Activated naive CD8-positive, alpha-beta T cell treated with anti-CD3 and anti-CD28 coated beads for 36 hours (primary cell): ENCODE measurements around the gene TRAF1. TPM values are rescaled to one million over a fixed set of nuclear protein-coding genes. Genes with fewer than 3 reads are reported as not detected.

Experiments used
- DNase-seq: peaks from one replicate; pipeline ENCODE4 v3.0.0; 2021
- H3K27ac Mint-ChIP-seq: one replicate; pipeline ENCODE4 v1.8.0; 2022; ENCODE audit warnings: mild to moderate bottlenecking, moderate library complexity, mixed read lengths
- H3K27me3 Mint-ChIP-seq: one replicate; pipeline ENCODE4 v1.8.0; 2022; ENCODE audit warnings: mild to moderate bottlenecking, mixed read lengths
- H3K36me3 Mint-ChIP-seq: one replicate; pipeline ENCODE4 v1.8.0; 2021; ENCODE audit warnings: mild to moderate bottlenecking, mixed read lengths
- H3K4me1 Mint-ChIP-seq: one replicate; pipeline ENCODE4 v1.8.0; 2021; ENCODE audit warnings: mixed read lengths
- H3K4me3 Mint-ChIP-seq: one replicate; pipeline ENCODE4 v1.8.0; 2022; ENCODE audit warnings: mild to moderate bottlenecking, moderate library complexity, mixed read lengths
- H3K9me3 Mint-ChIP-seq: one replicate; pipeline ENCODE4 v1.8.0; 2022; ENCODE audit warnings: mixed read lengths
- total RNA-seq, 2 experiments: library from RNA; stranded (reverse); gene quantifications; one replicate each; pipeline ENCODE4 v1.2.3, GENCODE V29; 2021

TRAF1 gene
- total RNA-seq, 2 experiments from 2014 or later = 169 to 170 TPM

DNA sequence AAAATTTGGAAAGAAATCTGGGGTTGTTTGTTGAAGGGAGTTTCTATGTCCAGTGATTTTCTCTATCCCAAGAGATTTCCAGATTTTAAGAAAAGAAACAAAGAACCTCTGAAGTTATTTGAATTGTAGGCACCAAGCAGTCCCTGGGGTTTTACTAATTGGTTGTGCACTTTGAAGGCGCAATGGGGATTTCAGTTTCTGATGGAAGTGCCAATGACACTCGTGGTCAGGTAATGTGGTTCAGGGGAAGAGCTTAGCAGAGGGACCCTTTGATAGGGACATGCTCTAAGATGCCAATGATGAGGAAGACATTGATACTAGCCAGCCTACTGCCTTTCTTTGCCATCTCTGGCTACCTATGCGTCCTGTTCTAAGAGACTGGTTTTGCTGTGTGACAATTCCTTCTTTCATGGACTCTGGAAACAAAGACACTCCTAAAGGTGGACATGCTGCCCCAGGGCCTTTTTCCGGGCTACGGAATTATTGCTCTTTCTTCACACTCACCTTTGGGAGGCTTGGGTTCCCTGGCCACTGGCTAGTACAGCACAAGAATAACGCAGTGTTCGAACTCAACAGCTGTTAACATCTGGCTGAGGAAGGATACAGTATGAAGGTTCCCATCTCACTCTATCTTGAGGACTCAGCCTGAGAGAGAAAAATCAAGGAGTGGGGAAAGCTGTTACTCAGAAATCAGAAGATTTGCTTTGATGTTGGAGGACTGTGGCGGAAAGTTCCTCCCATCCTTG lies 6.9 kb upstream of the TRAF1 start:
- H3K4me1 Mint-ChIP-seq = peaks cover 81% of the 10 kb centered on the region
- DNase-seq = no peak
- peaks cover 1% of the 10 kb centered on the region for H3K9me3 Mint-ChIP-seq
- peak overlapping the region; percentile 100 for H3K27ac Mint-ChIP-seq
- H3K4me3 Mint-ChIP-seq = peak overlapping the region; percentile 59
- peaks cover 13% of the 10 kb centered on the region for H3K36me3 Mint-ChIP-seq
- H3K27me3 Mint-ChIP-seq = no peaks in the 10 kb centered on the region

DNA sequence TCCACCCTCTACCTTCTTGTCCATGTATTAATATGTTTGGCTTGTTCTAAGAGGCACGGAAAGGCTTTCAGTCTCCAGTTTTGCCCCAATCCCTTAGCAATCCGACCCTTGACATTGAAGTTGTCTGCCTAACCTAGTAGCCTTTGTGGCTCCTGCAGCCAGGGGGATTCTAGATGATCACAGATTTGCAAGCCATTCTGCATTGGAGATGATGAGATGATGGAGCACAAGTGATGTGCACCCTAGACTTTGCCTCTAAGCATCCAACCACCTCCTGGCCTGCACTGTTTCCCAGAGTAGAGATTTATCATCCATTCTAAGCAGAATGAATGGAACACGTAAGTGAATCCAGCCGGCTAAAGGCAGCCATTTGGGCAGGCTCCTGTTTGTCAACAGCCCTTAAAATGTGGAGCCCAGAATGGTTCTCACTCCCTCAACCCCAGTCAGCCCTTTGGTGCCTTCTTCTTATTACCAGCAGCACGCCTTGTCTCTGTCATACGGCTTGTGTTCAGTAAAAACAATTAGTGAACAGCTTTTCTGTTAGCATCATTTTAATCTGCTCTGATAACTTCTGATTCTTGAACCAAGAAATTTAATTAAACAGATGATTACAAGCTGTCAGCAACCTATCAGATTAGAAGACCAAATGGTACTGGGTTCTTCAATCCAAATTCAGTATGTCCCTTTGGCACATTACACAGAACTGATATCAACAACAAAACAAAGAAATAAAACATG lies 5.7 kb upstream of the TRAF1 start:
- peaks cover 22% of the 10 kb centered on the region for H3K36me3 Mint-ChIP-seq
- peak overlapping the region; percentile 71 for H3K4me3 Mint-ChIP-seq
- peaks cover 87% of the 10 kb centered on the region for H3K4me1 Mint-ChIP-seq
- peaks cover 1% of the 10 kb centered on the region for H3K9me3 Mint-ChIP-seq
- peak overlapping the region; percentile 100 for H3K27ac Mint-ChIP-seq
- DNase-seq = no peak
- H3K27me3 Mint-ChIP-seq = no peaks in the 10 kb centered on the region

DNA sequence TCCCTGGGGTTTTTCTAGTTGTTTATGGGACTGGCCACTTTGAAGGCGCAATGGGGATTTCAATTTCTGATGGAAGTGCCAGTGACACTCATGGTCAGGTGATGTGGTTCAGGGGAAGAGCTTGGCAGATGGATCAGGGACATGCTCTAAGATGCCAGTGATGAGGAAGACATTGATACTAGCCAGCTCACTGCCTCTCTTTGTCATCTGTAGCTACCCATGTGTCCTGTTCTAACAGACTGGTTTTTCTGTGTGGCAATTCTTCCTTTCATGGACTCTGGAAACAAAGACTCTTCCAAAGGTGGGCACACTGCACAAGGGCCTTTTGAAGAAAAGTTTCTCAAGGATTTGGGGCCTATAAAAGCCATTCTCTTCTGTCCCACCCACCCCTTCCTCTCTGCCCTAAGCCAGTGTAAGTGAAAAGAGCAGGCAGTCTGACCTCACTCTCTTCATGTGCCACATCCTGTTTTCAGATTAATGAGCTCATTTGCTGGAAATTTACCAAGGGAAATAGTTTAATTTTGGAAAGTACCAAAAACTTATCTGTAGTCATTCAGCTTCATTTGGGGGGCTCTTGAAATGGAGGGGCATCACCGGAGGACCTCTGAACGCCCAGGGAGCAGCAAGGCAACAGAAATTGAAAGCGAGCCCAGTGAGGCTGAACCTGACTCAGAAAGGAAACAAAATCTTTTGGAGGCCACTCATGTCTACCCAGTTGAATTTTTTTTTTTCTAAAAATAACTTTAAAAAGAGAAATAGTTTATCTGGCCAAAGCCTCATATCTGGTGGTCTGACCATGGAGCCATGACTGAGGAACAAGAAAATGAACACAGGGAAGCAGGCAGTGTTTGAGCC lies 4.9 kb upstream of the TRAF1 start:
- peaks cover 86% of the 10 kb centered on the region for H3K4me1 Mint-ChIP-seq
- H3K9me3 Mint-ChIP-seq = peaks cover 1% of the 10 kb centered on the region
- H3K36me3 Mint-ChIP-seq = peaks cover 22% of the 10 kb centered on the region
- no peaks in the 10 kb centered on the region for H3K27me3 Mint-ChIP-seq
- DNase-seq = peak; percentile 82
- H3K4me3 Mint-ChIP-seq = peak overlapping the region; percentile 71
- H3K27ac Mint-ChIP-seq = peak overlapping the region; percentile 100

DNA sequence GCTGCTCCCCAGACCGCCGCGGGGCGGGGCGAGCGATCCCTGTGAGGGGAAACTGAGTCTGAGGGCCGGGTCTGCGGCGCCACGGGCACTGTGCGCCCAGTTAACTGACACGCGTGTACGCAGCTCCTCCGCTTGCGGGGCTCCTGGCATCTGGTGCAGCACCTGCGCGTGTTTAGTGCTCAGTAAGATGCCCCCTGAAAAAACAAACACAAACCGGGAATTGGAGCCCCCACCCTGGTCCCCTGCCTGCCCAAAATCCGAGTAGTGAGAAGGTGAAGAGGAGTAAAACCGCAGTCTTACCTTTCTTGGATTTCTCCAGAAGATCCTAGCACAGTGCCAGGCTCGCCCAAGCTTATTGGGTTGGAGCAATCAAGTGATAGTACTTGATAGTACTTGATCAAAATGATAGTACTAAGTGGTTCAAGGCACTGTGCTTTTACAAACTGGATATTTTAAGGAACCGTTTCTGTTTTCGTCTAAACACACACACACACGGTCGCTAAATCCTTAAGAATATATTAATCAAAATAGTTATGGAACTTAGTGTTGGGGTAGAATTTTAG lies 2.7 kb upstream of the TRAF1 start:
- DNase-seq = no peak
- Mint-ChIP-seq H3K36me3 (peaks cover 43% of the 10 kb centered on the region), H3K4me3 (peak overlapping the region; percentile 84), H3K27ac (peak overlapping the region; percentile 100), H3K4me1 (peaks cover 79% of the 10 kb centered on the region), H3K9me3 (peaks cover 1% of the 10 kb centered on the region), H3K27me3 (no peaks in the 10 kb centered on the region)

- Mint-ChIP-seq H3K4me3 (peak overlapping the region; percentile 93), H3K9me3 (peaks cover 1% of the 10 kb centered on the region), H3K36me3 (peaks cover 49% of the 10 kb centered on the region), H3K27ac (peak overlapping the region; percentile 100), H3K4me1 (peaks cover 78% of the 10 kb centered on the region), H3K27me3 (no peaks in the 10 kb centered on the region)
- DNase-seq = peak; percentile 83
Observed at GRCh38 chr9:120928483-120929228, 2.1 kb upstream of the TRAF1 start.

DNA sequence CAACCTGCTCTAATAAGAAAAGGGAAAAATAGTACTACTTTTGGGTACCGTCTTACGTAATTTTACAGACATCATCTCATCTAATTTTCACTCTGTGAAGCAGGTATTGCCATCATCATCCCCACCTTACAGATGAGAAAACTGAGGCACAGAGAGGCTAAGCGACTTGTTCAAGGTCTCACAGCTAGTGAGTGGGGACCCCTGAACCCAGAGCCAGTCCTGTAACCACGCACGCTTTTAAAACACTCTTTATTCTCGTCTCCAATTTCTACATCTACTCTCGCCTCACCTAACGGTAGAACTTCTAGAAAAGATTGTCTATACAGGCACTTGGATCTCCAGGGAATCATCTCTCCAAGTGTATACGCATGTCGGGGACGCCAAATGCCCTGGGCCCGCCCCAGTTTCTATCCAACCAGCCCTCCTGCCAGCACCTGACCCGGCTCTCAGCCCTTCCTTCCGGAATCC lies 1.5 kb upstream of the TRAF1 start:
- no peaks in the 10 kb centered on the region for H3K27me3 Mint-ChIP-seq
- peaks cover 1% of the 10 kb centered on the region for H3K9me3 Mint-ChIP-seq
- H3K27ac Mint-ChIP-seq = peak overlapping the region; percentile 93
- no peak for DNase-seq
- H3K4me3 Mint-ChIP-seq = peak overlapping the region; percentile 93
- H3K36me3 Mint-ChIP-seq = peaks cover 55% of the 10 kb centered on the region
- peaks cover 77% of the 10 kb centered on the region for H3K4me1 Mint-ChIP-seq

GRCh38 chr9:120927269-120928014 lies 846 bp upstream of the TRAF1 start:
- Mint-ChIP-seq H3K9me3 (peaks cover 1% of the 10 kb centered on the region), H3K4me3 (peak overlapping the region; percentile 93), H3K27ac (peak overlapping the region; percentile 93), H3K27me3 (no peaks in the 10 kb centered on the region), H3K36me3 (peaks cover 61% of the 10 kb centered on the region), H3K4me1 (peaks cover 75% of the 10 kb centered on the region)
- no peak for DNase-seq

DNA sequence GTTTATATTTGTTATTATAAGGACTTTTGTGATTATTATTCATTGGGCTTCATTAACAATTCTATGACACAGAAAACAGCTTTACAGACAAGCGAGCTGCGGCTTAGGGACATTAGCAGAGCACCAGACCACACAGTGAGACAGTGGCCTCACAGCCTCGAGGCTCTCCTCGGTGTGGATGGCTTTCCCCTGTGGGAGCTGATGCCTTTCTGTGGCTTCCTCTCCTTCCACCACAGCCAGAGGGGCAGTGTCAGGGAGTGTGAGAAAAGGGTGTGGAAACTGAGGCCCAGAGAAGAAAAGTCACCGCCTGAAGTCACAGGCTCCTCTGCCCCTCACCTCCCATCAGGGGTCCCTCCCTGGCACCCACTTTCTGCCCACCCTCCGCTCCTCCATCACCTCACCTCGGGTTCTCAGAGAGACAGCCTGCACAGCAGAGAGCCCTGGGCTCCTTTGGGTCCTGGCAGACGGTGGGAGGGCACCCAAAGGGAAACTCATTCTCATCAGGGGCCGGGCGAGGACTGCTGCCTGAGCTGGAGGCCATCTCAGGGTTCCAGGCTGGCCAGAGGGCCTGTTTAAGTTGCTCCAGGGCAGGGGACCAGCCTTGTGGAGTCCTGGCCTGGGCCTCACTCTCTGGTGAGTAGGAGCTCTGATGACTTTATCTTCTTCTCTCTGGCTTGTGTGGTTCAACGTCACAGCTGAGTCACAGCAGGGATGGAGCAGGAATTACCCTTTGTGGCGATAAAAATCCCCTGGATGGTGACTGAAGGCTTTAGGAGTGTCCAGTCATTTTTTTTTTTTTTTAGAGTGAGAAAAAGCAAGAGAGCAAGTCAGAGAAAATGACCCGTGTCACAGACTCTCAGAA lies 830 bp downstream of the TRAF1 start:
- peak overlapping the region; percentile 93 for H3K27ac Mint-ChIP-seq
- no peaks in the 10 kb centered on the region for H3K27me3 Mint-ChIP-seq
- H3K4me1 Mint-ChIP-seq = peaks cover 74% of the 10 kb centered on the region
- peak; percentile 84 for DNase-seq
- H3K4me3 Mint-ChIP-seq = peak overlapping the region; percentile 93
- peaks cover 75% of the 10 kb centered on the region for H3K36me3 Mint-ChIP-seq
- no peaks in the 10 kb centered on the region for H3K9me3 Mint-ChIP-seq

GRCh38 chr9:120924698-120925534 lies 1.7 kb downstream of the TRAF1 start:
- H3K9me3 Mint-ChIP-seq = no peaks in the 10 kb centered on the region

GRCh38 chr9:120923620-120924328 lies 2.8 kb downstream of the TRAF1 start:
- Mint-ChIP-seq H3K4me1 (peaks cover 75% of the 10 kb centered on the region), H3K27ac (peak overlapping the region; percentile 93), H3K4me3 (peak overlapping the region; percentile 93), H3K27me3 (no peaks in the 10 kb centered on the region), H3K9me3 (no peaks in the 10 kb centered on the region), H3K36me3 (peaks cover 85% of the 10 kb centered on the region)
- DNase-seq = no peak

More at GRCh38 chr9:120924698-120925534, 1.7 kb downstream of the TRAF1 start:
- peak overlapping the region; percentile 93 for H3K4me3 Mint-ChIP-seq
- H3K27me3 Mint-ChIP-seq = no peaks in the 10 kb centered on the region
- peaks cover 75% of the 10 kb centered on the region for H3K4me1 Mint-ChIP-seq
- peaks cover 77% of the 10 kb centered on the region for H3K36me3 Mint-ChIP-seq
- peak overlapping the region; percentile 93 for H3K27ac Mint-ChIP-seq
- no peak for DNase-seq

- Mint-ChIP-seq H3K27me3 (no peaks in the 10 kb centered on the region), H3K4me1 (peaks cover 77% of the 10 kb centered on the region), H3K36me3 (peaks cover 88% of the 10 kb centered on the region), H3K27ac (peak overlapping the region; percentile 93), H3K4me3 (peak overlapping the region; percentile 93), H3K9me3 (peaks cover 3% of the 10 kb centered on the region)
- no peak for DNase-seq
Observed at GRCh38 chr9:120922404-120923195, 4.0 kb downstream of the TRAF1 start.
